ENCODE data around the gene MFSD11.

MFSD11 gene

DNA sequence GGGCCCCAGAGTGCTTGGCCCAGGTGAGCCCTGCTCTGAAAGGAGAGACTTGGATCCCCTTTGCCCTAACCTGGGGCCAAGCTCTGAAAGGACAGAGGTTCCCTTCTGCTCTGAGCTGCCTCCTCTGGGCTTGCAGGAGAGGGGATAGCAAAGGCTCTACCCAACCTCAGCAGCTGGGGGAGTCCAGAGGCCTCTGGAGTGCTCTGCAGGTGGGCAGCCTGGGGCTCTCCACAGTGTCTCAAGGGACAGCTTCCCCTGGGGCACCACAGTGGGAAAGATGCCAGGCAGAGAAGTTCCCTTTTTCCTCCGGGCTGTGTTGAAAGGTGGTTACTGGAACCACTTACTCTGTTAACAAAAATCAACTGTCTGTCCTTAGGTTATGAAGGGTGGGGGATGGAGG is 82.1 kb downstream of the MFSD11 start:
- no peak for DNase-seq (ENCODE audit: low read depth, low spot score)

GRCh38 chr17:76820561-76820960 is 82.6 kb downstream of the MFSD11 start:
- no peak for DNase-seq (ENCODE audit: low read depth, low spot score)
- H3K4me3 ChIP-seq (ENCODE audit: low read length), result no peak overlapping the region

More for the DNA sequence above, 82.1 kb downstream of the MFSD11 start:
- no peak overlapping the region for H3K4me3 ChIP-seq (ENCODE audit: low read length)

DNA sequence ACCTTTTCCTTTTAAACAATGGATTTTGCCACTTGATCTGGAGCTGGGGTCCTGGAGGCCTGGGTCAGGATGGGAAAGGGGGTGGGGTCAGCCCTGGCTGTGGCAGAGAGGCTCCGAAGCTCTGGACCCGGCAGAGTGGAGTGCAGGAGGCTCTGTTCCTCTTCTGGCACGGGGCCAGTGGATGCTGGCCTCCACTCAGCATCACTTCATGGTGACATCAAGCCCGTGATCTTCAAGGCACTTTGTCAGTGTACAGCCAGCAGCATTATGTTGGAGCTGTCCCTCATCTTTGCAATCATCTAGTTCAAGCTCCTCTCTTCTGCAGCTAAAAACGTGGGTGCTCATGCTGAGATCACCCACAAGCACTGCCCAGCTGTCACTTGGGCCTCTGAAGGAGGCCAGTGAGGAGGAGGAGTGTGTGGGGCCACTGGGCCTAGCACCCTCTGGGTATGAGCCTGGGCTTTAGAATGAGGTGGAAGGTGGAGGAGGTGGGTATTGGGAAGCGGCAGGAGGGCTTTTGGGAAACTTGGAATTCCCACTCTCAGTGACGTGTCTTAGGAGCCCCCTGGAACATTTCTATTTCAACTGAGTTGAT is 84.4 kb downstream of the MFSD11 start:
- H3K4me3 ChIP-seq (ENCODE audit: low read length), result no peak overlapping the region

DNA sequence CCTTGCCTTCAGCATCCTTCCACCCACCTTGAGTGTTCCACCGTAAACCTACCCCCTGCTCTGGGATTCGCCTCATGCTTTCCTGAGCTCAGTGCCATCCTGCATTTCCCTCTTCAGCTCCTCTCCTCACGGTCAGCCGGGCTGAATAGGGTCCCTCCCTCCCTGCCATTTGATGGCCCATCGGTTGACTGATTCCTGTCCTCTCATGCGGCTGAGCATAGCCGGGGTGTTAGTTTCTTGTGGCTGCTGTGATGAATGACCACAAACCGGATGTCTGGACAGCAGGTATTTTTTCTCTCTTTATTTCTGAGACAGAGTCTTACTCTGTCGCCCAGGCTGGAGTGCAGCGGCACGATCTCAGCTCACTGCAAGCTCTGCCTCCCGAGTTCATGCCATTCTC is 86.2 kb downstream of the MFSD11 start:
- no peak overlapping the region for H3K4me3 ChIP-seq (ENCODE audit: low read length)
- no peak for DNase-seq (ENCODE audit: low read depth, low spot score)

More for the DNA sequence above, 84.4 kb downstream of the MFSD11 start:
- DNase-seq (ENCODE audit: low read depth, low spot score), result no peak

DNA sequence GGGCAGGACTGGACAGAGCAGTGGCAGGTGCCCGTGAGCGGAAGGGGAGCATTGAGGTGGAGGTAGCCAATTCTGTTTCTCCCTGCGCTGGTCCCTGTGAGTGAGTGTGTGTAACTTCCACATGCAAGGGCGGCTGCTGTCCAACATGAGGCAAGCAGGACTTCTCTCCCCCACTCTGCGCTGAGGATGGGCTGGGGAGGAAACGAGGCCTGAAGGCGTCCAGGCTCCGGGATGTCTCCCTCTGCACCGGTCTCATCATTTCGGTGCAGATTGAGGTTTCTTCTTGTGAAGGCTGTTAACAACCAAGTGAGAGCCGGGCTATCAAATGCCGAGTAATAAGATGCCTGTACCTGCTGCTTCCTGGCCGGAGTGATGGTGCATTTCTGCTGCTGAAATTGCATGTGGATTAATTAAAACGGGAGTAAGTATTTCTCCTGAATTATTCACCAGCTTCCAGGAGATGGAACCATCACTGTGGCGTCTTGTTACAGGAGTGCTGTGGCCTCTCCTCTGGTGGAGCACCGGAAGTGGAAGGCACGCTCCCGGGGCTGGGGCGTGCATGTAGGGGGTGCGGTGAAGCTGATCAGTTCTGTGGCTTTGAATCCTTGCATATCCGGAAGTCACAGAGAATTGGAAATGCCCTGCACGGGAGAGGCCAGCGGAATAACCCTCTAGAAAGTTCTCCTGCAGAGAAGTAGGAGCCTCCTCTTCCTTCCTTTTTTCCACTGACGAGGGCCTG is 88.6 kb downstream of the MFSD11 start:
- H3K4me3 ChIP-seq (ENCODE audit: low read length), result no peak overlapping the region
- DNase-seq (ENCODE audit: low read depth, low spot score), result no peak

- DNase-seq (ENCODE audit: low read depth, low spot score), result no peak
- no peak overlapping the region for H3K4me3 ChIP-seq (ENCODE audit: low read length)
Measured at GRCh38 chr17:76827736-76828135, 89.8 kb downstream of the MFSD11 start.
